GM18519 (cell line): ENCODE results near the gene ZNF583.

ENCODE experiments used
- ATAC-seq: cut with Tn5 transposase; IDR thresholded peaks from one replicate; pipeline ENCODE4 v1.9.1; 2021; ENCODE audit warnings: mild to moderate bottlenecking, moderate library complexity; ENCODE audit not compliant: unreplicated experiment, low FRiP score

Gene ZNF583

GRCh38 chr19:56403764-56404704, at the start of gene ZNF583:
ZNF583 (plus strand) TSS chr19:56404332; CDS start chr19:56407115, 2,783 bp downstream.
- ATAC-seq = peak; percentile 66

GRCh38 chr19:56355517-56355916, 48.6 kb upstream of the ZNF583 start:
- no peak for ATAC-seq

GRCh38 chr19:56356944-56357343, 47.2 kb upstream of the ZNF583 start:
- no peak for ATAC-seq

GRCh38 chr19:56360841-56361240, 43.3 kb upstream of the ZNF583 start:
- no peak for ATAC-seq

GRCh38 chr19:56367829-56368711, 36.1 kb upstream of the ZNF583 start:
- ATAC-seq = peak; percentile 74

- no peak for ATAC-seq
These were observed 34.1 kb upstream of the ZNF583 start for GRCh38 chr19:56369886-56370676.

GRCh38 chr19:56372281-56372680, 31.9 kb upstream of the ZNF583 start:
- ATAC-seq = no peak

- ATAC-seq = no peak
These were observed 26.8 kb upstream of the ZNF583 start for GRCh38 chr19:56377105-56377924.

GRCh38 chr19:56383826-56384605, 20.1 kb upstream of the ZNF583 start:
- ATAC-seq = no peak

GRCh38 chr19:56393119-56394012, 10.8 kb upstream of the ZNF583 start, which contains the start of gene ZNF582:
ZNF582 (minus strand) TSS chr19:56393534; CDS start chr19:56391752, 1,782 bp downstream.
- peak; percentile 80 for ATAC-seq

- ATAC-seq = no peak
These were observed 5.3 kb upstream of the ZNF583 start for GRCh38 chr19:56398809-56399208.

GRCh38 chr19:56400485-56400884, 3.6 kb upstream of the ZNF583 start:
- ATAC-seq = no peak

GRCh38 chr19:56403261-56403660, 871 bp upstream of the ZNF583 start:
- no peak for ATAC-seq

- no peak for ATAC-seq
These were observed 549 bp downstream of the ZNF583 start for GRCh38 chr19:56404705-56405056.

- ATAC-seq = no peak
These were observed 930 bp downstream of the ZNF583 start for GRCh38 chr19:56405062-56405461.

GRCh38 chr19:56423276-56423984, 19.3 kb downstream of the ZNF583 start:
- no peak for ATAC-seq

GRCh38 chr19:56423985-56424353, 19.8 kb downstream of the ZNF583 start:
- ATAC-seq = no peak
